Endothelial cell of umbilical vein (primary cell): ENCODE data around the gene RPL3. TPM values are rescaled to one million over a fixed set of nuclear protein-coding genes. Genes with fewer than 3 reads are reported as not detected.

Experiments used
- BruUV-seq: library from RNA; stranded (reverse); fragments of 400-500 nt; replicated peaks from 2 replicates; lab custom pipeline; 2021; lab: Mats Ljungman, UMichigan
- CTCF ChIA-PET: fragments of 300-600, 350-600 bp; sonication (Branson Sonifier 250); formaldehyde crosslinking; loops from one replicate; lab custom pipeline; 2021; ENCODE audit warnings: antibody characterized with exemption, inconsistent platforms; lab: Charles Lee
- POLR2A ChIA-PET: fragments of 300-600, 350-600 bp; sonication (Branson Sonifier 250); formaldehyde crosslinking; loops from one replicate; lab custom pipeline; 2021; ENCODE audit warnings: antibody characterized with exemption, inconsistent platforms; lab: Charles Lee
- DNase-seq: peaks from one replicate; pipeline ENCODE4 v3.0.0-alpha.2; 2011; ENCODE audit warnings: low read depth, low spot score
- FAIRE-seq: peaks from 2 replicates; lab custom pipeline; 2011; peaks lifted over from hg19 to GRCh38; lab: Jason Lieb, UNC
- H2AFZ ChIP-seq: 2 replicates; pipeline ENCODE4 v1.6.0; 2012; ENCODE audit warnings: low read depth, low read length, control low read depth, inconsistent platforms
- H3K27ac ChIP-seq: 2 replicates; pipeline ENCODE4 v1.5.1; 2011; ENCODE audit warnings: low read depth, mild to moderate bottlenecking, control low read depth, low read length, moderate library complexity; ENCODE audit not compliant: insufficient read depth
- H3K27me3 ChIP-seq, 2 experiments: 2 replicates each; pipeline versions ENCODE4 v1.6.0 to v1.6.1; 2011; ENCODE audit warnings: low read length in 2 of 2, mixed read lengths in 1 of 2; ENCODE audit not compliant: control insufficient read depth in 2 of 2, insufficient read depth in 2 of 2
- H3K36me3 ChIP-seq, 2 experiments: 2 replicates in 1 of 2; 3 replicates in 1 of 2; pipeline ENCODE4 v1.5.1; 2011; ENCODE audit warnings: low read length in 2 of 2, mild to moderate bottlenecking in 1 of 2, moderate library complexity in 1 of 2; ENCODE audit not compliant: control insufficient read depth in 2 of 2, insufficient read depth in 2 of 2; ENCODE audit errors: extremely low read depth in 1 of 2
- H3K4me1 ChIP-seq: 3 replicates; pipeline ENCODE4 v1.5.1; 2011; ENCODE audit warnings: mild to moderate bottlenecking, low read length; ENCODE audit not compliant: control insufficient read depth, insufficient read depth; ENCODE audit errors: extremely low read depth
- H3K4me2 ChIP-seq: 2 replicates; pipeline ENCODE4 v1.6.1; 2011; ENCODE audit warnings: low read length, control low read depth, mixed read lengths; ENCODE audit not compliant: insufficient read depth
- H3K4me3 ChIP-seq, 3 experiments: fragments of 200-600 bp in 1 of 3; sonication (generic), shearing (Covaris generic) in 1 of 3; replicated peaks in 1 of 3; 2 replicates each; pipeline ENCODE4 v1.5.1; 2011 to 2016; ENCODE audit warnings: control low read depth in 3 of 3, low read length in 3 of 3, mild to moderate bottlenecking in 2 of 3, inconsistent platforms in 1 of 3, low read depth in 1 of 3, moderate library complexity in 1 of 3; ENCODE audit not compliant: insufficient read depth in 1 of 3
- H3K79me2 ChIP-seq: 2 replicates; pipeline ENCODE4 v1.6.0; 2012; ENCODE audit warnings: low read length, inconsistent platforms; ENCODE audit not compliant: control insufficient read depth, insufficient read depth
- H3K9ac ChIP-seq: replicated peaks from 2 replicates; pipeline ENCODE3; 2011; ENCODE audit warnings: low read length, control low read depth; ENCODE audit not compliant: insufficient read depth; ENCODE audit errors: extremely low read depth
- H3K9me1 ChIP-seq: replicated peaks from 3 replicates; pipeline ENCODE4 v1.6.0; 2011; ENCODE audit warnings: mild to moderate bottlenecking, low read length; ENCODE audit not compliant: control insufficient read depth, insufficient read depth; ENCODE audit errors: extremely low read depth
- H3K9me3 ChIP-seq: replicated peaks from 2 replicates; pipeline ENCODE4 v1.5.1; 2012; ENCODE audit warnings: low read length, inconsistent platforms; ENCODE audit not compliant: control insufficient read depth, insufficient read depth
- H4K20me1 ChIP-seq: replicated peaks from 2 replicates; pipeline ENCODE3; 2011; ENCODE audit warnings: mild to moderate bottlenecking, low read length; ENCODE audit not compliant: control insufficient read depth, insufficient read depth; ENCODE audit errors: extremely low read depth
- CTCF ChIP-seq, 2 donors: IDR thresholded peaks; 1 replicate in 1 of 2; 2 replicates in 1 of 2; pipeline ENCODE4 v1.5.1; 2011; ENCODE audit warnings: low read length in 2 of 2, mild to moderate bottlenecking in 2 of 2, moderate library complexity in 2 of 2, control low read depth in 1 of 2, inconsistent platforms in 1 of 2, low read depth in 1 of 2; ENCODE audit not compliant: insufficient read depth in 1 of 2; ENCODE audit errors: extremely low read depth in 1 of 2
- EZH2 ChIP-seq: IDR thresholded peaks from 2 replicates; pipeline ENCODE4 v1.6.1; 2012; ENCODE audit warnings: borderline replicate concordance, low read depth, mild to moderate bottlenecking, moderate library complexity, low read length, inconsistent platforms; ENCODE audit not compliant: severe bottlenecking
- FOS ChIP-seq: IDR thresholded peaks from 2 replicates; pipeline ENCODE4 v1.6.1; 2011; ENCODE audit warnings: mild to moderate bottlenecking, low read length, moderate library complexity, borderline replicate concordance; ENCODE audit not compliant: insufficient read depth
- GATA2 ChIP-seq: IDR thresholded peaks from 2 replicates; pipeline ENCODE4 v1.7.0; 2011; ENCODE audit warnings: low read depth, mild to moderate bottlenecking, moderate library complexity, mixed read lengths, low read length; ENCODE audit not compliant: insufficient read length, insufficient read depth
- JUN ChIP-seq: IDR thresholded peaks from 2 replicates; pipeline ENCODE4 v1.6.1; 2011; ENCODE audit warnings: borderline replicate concordance, low read depth; ENCODE audit not compliant: insufficient read length, insufficient read depth
- MAX ChIP-seq: IDR thresholded peaks from 2 replicates; pipeline ENCODE4 v1.6.1; 2011; ENCODE audit not compliant: insufficient read depth, insufficient read length
- MYC ChIP-seq: IDR thresholded peaks from one replicate; pipeline ENCODE4 v1.6.1; 2011; ENCODE audit warnings: mild to moderate bottlenecking, low read depth, low read length
- POLR2A ChIP-seq: IDR thresholded peaks from 2 replicates; pipeline ENCODE4 v1.6.1; 2012; ENCODE audit warnings: low read depth, mild to moderate bottlenecking, control low read depth, low read length
- POLR2AphosphoS5 ChIP-seq: IDR thresholded peaks from 2 replicates; pipeline ENCODE4 v1.6.1; 2012; ENCODE audit warnings: low read depth, mild to moderate bottlenecking, control low read depth, low read length, moderate library complexity; ENCODE audit not compliant: insufficient read depth
- dilution Hi-C: fragments of 300-500 bp; cut with MboI; formaldehyde crosslinking; loops from one replicate; pipeline ENCODE4 v1.15.0; 2019; ENCODE audit warnings: low sequenced_read_pairs; ENCODE audit not compliant: extremely low pct_ligation_motif_present
- intact Hi-C: fragments of 100-400 bp; cut with micrococcal nuclease; formaldehyde crosslinking; loops from one replicate; pipeline ENCODE4 v1.10.0; 2022
- polyA plus RNA-seq, 4 experiments: library from polyadenylated mRNA; depleted of rRNA in 3 of 4; stranded (reverse) in 3 of 4; unstranded in 1 of 4; fragments of >200 nt; gene quantifications; 2 replicates each; pipeline versions ENCODE4 v1.2.1 to v1.2.3, GENCODE V29; 2011 to 2012; ENCODE audit warnings: missing spikeins in 1 of 4
- total RNA-seq: library from RNA; stranded (reverse); gene quantifications from 2 replicates; pipeline ENCODE4 v1.2.3, GENCODE V29; 2021

Gene RPL3
- total and polyA plus RNA-seq, 2 donors (not counting 3 experiments of a cell fraction or from before 2014, with no cell fraction given), result 1,954 to 4,065 TPM

GRCh38 chr22:39303358-39303757 is 16.1 kb downstream of the RPL3 start:
- Histone ChIP-seq H3K4me3 (no peak overlapping the region), H3K9me1 (no peaks in the 10 kb centered on the region), H3K9ac (no peak overlapping the region), H3K27ac (no peak overlapping the region), H3K36me3 (no peaks in the 10 kb centered on the region), H2AFZ (no peak overlapping the region), H4K20me1 (no peaks in the 10 kb centered on the region), H3K4me2 (no peak overlapping the region), H3K9me3 (no peaks in the 10 kb centered on the region), H3K27me3 (no peaks in the 10 kb centered on the region), H3K79me2 (no peaks in the 10 kb centered on the region), H3K4me1 (peaks cover 5% of the 10 kb centered on the region)
- ChIA-PET CTCF (interaction anchor here (1.0 to 4.3 kb wide), 7 partner anchors 11 to 296 kb away, joined by 3 to 57 read pairs (median 4); partner anchors contain the start of gene PDGFB), POLR2A (no interaction called here)
- DNase-seq (no peak), FAIRE-seq (no peak)
- no TSS peak for BruUV-seq
- intact Hi-C loops, result no loop called here
- dilution Hi-C loops, result no loop called here
- TF ChIP-seq MAX (no peak), EZH2 (no peak), POLR2A (no peak), MYC (no peak), GATA2 (no peak), FOS (no peak), JUN (no peak), CTCF (IDR thresholded peaks at IDR 0.05; ENCODE audit: extremely low read depth in 1 of 2, insufficient read depth in 1 of 2, low read depth in 1 of 2, low read length in 2 of 2) (no peak), POLR2AphosphoS5 (no peak)
